GM19463 (cell line): Measurements from ENCODE around the gene CCDC34.

Experiments used
- ATAC-seq: cut with Tn5 transposase; IDR thresholded peaks from one replicate; pipeline ENCODE4 v1.9.1; 2021; ENCODE audit warnings: mild to moderate bottlenecking, moderate library complexity; ENCODE audit not compliant: unreplicated experiment

The CCDC34 gene

DNA sequence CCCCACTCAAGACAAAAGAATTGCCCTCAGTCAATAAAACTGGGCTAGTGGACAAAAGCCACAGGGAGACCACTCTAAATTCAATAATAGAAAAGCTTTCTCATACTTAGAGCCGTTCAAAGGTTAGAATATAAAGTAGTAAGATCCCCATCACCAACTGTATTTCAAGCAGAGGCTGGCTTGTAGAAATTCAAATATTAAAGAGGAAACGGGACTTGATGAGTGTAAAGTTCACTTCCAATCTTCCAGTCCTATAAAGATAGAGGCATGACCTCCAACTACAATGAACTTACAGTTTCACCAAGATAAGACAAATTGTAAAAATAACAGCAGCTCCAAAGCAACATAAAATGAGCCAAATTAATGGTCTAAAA lies 70.4 kb downstream of the CCDC34 start:
- ATAC-seq: no peak

DNA sequence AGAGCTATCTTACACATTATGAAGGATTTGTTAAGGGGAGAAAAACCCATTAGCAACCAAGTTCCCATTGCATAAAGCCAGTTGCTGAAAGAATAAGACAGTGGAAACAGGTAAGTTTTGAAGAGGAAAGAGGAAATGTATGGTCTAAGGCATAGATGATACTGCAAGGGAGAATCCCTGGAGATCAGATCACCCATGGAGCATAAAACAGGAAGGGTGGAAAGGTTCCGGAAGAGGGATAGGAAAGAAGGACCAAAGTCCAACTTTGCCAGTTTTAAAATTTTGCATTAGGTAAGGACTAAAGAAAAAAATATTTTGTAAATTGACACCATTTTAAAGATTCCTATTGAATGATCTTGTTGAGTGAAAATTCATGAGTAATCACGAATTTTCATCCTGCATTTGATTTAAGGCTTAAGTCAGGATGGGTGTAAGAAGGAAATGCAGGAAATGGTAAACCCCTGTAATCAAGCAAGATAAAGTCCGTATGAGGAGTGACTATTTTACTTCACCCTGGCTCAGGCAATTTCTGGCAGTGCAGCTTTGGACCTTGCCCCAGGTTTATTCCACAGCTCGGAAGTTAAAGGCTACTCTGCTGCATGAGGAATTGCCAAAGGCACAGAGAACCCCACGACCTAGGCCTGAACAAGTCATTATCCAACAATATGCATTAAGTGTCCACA lies 70.9 kb downstream of the CCDC34 start:
- no peak for ATAC-seq

DNA sequence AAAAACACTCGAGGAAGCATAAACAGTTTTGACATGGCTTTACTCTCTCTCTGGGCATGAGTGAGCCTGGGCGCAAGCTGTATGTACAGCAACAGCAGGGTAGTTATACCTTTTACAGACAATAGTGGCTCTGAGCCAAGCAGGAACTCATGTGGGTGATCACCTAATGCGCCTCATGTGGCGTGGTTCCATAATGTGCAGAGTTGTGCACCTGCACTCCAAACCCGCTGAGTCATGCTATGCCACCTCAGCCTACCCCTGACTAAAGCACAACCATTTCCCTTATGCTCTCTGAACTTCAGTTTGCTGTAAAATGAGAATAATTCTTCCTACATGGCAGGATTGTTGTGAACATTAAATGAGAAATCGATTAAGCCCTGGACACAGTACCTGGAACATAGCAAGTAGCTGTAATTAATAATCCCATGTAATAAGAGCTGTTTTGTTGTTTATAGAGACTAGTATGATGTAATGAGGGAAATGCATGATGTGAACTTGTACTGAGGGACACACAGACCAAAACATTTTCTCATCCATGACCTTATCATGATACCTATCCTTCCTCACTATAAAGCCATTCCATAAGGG lies 71.6 kb downstream of the CCDC34 start:
- ATAC-seq: no peak

DNA sequence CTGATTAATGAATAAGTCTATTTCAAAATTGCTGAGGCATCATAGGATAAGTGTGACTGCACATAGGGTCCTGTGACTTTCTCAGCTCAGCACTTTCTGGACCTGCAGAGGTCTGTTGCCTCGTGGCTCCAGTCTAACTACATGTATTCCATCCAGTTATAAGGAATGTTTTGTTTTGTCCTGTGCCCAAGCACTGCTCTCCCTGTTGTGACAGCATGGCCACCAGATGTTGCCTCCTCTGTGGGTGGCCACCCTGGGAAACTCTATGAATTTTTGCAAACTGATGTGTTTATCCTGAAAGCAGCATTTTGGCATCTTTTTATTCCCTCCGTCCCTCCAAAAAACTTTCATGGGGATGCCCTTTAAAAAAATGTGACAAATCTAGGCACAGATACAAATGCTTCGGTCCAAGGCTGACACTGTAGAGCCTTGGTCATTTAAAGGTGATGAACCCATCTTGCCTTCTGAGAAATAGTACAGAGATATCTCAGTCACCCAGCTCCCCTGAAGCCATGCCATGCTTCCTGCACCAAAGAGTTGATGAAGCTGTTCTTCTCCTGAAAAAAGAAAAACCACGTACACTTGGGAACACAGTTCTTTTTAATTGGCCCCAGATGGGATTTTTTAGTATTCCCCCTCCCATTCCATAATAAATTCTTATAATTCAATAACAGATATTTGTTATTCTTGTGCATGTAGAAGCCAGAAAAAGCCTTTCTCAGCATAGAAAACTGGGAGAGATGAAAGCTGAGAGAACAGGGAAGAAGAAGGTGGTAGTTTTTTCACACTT lies 72.6 kb downstream of the CCDC34 start:
- no peak for ATAC-seq
